HG02571 (cell line): ENCODE data around the gene FAM200B.

Experiments
- ATAC-seq: cut with Tn5 transposase; IDR thresholded peaks from one replicate; pipeline ENCODE4 v1.9.1; 2021; ENCODE audit warnings: mild to moderate bottlenecking, moderate library complexity; ENCODE audit not compliant: unreplicated experiment

FAM200B gene

GRCh38 chr4:15667006-15667405, 14.6 kb upstream of the FAM200B start:
- no peak for ATAC-seq

- no peak for ATAC-seq
Observed at GRCh38 chr4:15668566-15669435, 12.8 kb upstream of the FAM200B start.

- ATAC-seq = no peak
Observed at GRCh38 chr4:15670576-15670975, 11.1 kb upstream of the FAM200B start.

- ATAC-seq = no peak
Observed at GRCh38 chr4:15672101-15672500, 9.5 kb upstream of the FAM200B start.

GRCh38 chr4:15673337-15673736, 8.3 kb upstream of the FAM200B start:
- ATAC-seq = no peak

- no peak for ATAC-seq
Observed at GRCh38 chr4:15674046-15674445, 7.6 kb upstream of the FAM200B start.

GRCh38 chr4:15674926-15675325, 6.7 kb upstream of the FAM200B start:
- ATAC-seq = no peak

GRCh38 chr4:15675356-15675755, 6.3 kb upstream of the FAM200B start:
- ATAC-seq = no peak

- ATAC-seq = no peak
Observed at GRCh38 chr4:15676039-15676438, 5.6 kb upstream of the FAM200B start.

- no peak for ATAC-seq
Observed at GRCh38 chr4:15676899-15677298, 4.7 kb upstream of the FAM200B start.

- ATAC-seq = no peak
Observed at GRCh38 chr4:15677507-15677988, 4.1 kb upstream of the FAM200B start.

GRCh38 chr4:15681067-15681371, 608 bp upstream of the FAM200B start:
- no peak for ATAC-seq

GRCh38 chr4:15682242-15683142, 865 bp downstream of the FAM200B start:
- ATAC-seq = no peak

GRCh38 chr4:15683143-15683495, 1.5 kb downstream of the FAM200B start:
- no peak for ATAC-seq

- ATAC-seq = no peak
Observed at GRCh38 chr4:15684498-15684897, 2.9 kb downstream of the FAM200B start.

- no peak for ATAC-seq
Observed at GRCh38 chr4:15688051-15688450, 6.4 kb downstream of the FAM200B start.

GRCh38 chr4:15689540-15689939, 7.9 kb downstream of the FAM200B start:
- no peak for ATAC-seq

GRCh38 chr4:15690020-15690809, 8.6 kb downstream of the FAM200B start:
- ATAC-seq = no peak

- no peak for ATAC-seq
Observed at GRCh38 chr4:15691346-15692135, 9.9 kb downstream of the FAM200B start.

GRCh38 chr4:15692602-15693001, 11.0 kb downstream of the FAM200B start:
- ATAC-seq = no peak
